NCI-H2196 treated with DMSO at 0.1 percent for 48 hours (cell line): ENCODE results near the gene HNMT.
"Not testable (repeated sequence)": the region's sequence is repeated elsewhere in the genome, so short reads cannot be mapped to it uniquely, and the experiment has no call there.

Source experiments
- DNase-seq: peaks from one replicate; lab custom pipeline; 2025; ENCODE audit not compliant: unreplicated experiment; lab: John Stamatoyannopoulos, UW

The HNMT gene

DNA sequence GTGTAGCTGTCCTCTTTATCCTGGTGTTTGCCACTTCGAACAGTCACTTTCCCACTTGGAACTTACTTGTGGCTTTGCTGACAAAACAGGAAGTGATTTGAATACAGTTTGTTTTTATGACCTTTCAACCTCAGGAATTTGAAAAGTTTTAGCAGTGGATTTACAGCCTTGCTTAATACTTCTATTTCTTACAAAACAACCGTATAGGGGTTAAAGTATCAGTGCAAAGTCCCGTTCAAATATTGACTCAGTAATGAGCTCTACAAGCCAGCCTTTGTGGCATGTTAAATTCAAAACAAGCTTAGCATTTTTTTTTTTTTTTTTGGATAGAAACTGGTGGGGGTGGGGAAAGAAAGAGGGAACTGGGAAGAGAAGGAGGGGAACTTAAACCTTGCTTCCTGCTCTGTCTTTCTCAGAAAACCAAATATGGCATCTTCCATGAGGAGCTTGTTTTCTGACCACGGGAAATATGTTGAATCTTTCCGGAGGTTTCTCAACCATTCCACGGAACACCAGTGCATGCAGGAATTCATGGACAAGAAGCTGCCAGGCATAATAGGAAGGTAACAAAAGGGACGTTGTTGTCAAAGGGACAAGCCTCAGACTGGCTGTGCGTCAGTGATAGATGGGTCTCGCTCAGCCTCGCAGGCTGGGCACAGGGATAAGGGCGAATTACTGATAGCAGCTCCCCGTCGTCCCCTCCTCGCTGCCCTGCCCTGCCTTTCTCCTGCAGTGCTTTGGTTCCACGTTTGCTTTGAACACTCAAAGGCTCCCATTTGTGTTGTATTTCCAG, at the start of gene HNMT:
Gene HNMT, plus strand, starts transcription at position 408 of the 793 bp plus-strand sequence. Its CDS starts 19 bp downstream, at position 427.
- no peak for DNase-seq

DNA sequence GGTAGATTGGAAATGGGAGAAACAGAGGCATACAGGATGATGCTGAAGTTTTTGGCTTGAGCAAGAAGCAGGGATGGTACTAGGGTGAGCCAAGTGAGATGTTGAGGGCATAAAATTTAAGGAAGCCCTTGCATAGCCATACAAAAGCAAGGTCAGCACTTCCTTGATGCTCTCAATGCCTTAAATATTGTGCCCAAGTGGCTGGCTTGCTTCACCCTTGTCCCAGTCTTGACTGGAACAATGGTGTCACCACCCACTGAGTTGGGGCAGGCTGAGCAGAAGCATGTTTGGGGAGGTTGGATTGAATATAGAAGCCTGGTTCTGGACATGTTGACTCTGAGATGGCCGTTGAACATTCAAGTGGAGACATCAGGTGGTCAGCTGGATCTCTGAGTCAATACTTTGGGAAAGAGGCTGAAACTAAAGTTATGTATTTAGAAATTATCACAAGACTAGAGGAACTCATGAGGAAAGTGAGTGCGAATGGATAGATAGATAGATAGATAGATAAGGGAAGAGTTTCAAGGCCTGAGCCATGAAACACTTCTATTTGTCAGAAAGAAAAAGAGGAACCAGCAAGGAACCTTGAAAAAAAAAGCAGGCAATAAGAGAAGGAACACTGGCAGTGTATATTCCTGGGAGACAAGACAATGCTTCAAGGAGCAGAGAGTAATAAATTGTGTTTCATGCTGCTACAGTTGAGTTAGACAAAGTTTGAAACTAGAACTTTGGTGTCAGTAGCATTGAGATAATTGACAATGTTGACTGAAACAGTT, 43.0 kb upstream of the HNMT start:
- DNase-seq, result no peak

DNA sequence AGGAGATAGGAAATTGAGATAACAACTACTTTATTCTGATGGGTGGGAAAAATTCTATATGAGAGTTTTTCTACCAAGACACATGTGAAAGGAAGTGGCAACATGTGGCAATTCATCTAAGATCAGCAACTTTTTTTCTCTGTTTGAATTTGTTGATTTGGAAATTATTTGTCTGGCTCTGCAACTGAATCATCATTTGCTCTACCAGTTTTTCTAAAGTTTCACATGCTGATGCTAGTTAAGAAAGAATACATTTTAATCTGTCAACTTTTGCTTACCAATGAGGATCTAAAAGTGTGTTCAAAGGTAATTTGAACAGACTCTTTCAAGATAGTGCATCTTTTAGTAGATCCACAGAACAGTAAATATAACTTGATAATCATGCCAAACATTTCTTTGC, 42.1 kb upstream of the HNMT start:
- DNase-seq, result not testable (repeated sequence)

DNA sequence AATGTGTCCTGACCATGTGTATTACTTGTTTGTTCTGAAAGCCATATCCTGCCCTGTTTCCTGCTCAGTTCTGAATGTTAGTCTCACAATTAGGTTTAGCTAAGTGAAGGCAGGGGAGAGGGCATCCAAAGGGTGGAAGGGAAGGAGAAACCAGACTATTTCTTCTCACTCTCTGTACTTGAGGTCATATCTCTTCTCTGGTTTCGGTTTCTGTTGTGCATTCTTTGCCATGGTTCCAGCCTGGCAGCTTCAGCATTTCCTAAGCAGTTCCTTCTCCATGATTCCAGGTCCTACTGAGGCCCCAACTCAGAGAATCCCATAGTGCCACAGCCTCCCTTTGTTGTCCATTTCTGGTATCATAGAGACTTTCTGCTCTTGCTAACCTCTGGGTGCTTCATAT, 40.3 kb upstream of the HNMT start:
- no peak for DNase-seq

DNA sequence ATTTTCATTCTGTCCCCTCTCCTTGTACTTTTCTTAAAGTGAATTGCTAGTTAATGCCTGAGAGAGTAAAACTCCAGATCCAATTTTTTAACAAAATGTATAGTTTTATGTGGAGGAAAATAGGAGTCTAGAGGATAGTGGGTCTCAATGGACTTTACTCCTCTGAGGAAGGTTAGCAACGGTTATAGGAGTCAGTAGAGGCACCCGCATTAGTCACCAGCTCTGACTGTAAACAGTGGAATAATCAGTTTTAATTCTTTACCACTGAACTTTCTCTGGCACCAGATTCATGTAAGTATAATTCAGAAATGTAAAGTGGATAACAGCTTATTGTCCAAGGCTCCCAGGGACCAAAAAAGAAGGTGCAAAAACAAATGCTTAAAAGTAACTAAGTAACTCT, 38.7 kb upstream of the HNMT start:
- no peak for DNase-seq

DNA sequence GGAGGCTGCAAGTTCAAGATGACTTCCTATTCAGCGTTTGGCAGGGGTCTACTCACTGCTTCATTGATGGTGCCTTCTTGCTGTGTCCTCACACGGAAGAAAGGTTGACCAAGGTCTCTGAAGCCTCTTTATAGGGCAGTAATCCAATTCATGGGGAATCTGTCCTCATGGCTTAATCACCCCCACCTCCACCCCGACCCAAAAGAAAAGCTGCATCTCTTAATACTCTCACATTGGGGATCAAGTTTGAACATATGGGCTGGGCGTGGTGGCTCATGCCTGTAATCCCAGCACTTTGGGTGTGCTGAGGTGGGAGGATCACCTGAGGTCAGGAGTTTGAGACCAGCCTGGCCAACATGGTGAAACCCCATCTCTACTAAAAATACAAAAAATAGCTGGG, 36.4 kb upstream of the HNMT start:
- DNase-seq, result no peak

DNA sequence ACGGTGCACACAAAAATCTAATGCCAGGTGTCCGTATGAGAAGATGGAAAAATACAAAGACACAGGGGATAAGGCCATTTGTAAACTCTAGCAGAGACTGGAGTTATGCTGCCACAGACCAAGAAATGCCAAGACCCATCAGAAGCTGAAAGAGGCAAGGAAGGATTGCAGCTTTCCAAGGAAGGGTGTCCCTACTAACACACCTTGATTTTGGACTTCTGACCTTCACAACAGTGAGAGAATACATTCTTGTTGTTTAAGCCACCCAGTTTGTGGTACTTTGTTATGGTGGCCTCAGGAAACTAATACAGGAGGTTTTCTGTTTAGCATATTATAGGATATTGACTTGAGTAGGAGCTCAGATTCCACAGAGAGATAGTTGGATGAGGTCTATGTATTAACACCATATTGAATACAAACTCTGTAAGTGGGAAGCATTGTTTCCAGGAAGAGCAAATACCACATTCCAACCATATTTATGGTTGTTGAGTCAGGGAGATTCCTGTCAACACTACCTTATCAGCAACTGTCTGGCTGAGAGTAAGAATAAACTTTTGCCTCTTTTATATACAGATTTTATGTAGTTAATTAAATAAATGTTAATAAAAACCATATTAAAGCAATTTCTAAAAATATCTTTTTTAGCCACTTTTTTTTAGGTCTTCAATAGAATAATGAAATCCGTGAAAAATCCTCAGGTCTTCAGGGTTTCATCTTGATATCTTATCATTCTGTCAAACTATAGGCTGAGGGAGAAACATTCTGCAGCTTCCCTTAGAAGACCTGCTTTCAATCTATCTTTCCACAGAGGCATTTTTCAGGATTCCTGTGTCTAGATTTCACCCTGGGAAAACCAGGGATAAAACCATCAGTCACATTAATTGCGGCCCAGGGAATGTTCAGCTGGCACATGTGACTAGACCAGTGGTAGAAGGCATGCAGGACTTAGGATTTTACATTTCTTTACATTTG, 35.4 kb upstream of the HNMT start:
- DNase-seq, result no peak

DNA sequence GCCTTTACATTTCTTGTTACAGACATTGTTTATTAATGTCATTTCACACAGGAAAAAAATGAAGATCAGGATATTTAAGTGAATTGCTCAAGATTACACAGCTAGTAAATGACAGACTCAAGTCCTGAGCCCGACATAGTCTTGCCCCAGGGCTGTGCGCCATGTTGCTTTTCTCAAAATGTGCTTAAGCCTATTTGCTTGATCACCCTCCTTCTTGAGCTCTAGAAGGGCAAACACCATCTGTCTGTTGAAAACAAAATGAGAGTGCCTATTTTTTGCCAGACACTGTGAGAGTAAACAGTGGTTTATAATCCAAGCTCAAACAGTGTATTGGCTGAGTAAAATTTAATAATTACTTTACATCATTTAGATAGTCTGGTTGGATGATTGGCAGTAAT, 34.8 kb upstream of the HNMT start:
- DNase-seq, result no peak

DNA sequence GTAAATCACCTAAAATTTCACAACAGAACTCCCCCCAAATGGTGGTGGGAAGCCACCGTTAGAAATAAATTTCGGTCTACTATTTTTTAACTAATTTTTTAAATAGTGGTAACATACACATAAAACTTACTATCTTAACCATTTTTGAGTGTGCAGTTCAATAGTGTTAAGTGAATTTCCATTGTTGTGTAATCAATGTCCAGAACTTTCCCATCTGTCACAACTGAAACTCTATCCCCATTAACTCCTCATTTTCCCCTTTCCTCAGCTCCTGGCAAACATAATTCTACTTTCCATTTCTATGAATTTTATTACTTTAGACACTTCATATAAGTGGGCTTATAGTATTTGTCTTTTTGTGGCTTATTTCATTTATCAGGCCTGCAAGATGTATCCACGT, 34.1 kb upstream of the HNMT start:
- DNase-seq, result no peak

DNA sequence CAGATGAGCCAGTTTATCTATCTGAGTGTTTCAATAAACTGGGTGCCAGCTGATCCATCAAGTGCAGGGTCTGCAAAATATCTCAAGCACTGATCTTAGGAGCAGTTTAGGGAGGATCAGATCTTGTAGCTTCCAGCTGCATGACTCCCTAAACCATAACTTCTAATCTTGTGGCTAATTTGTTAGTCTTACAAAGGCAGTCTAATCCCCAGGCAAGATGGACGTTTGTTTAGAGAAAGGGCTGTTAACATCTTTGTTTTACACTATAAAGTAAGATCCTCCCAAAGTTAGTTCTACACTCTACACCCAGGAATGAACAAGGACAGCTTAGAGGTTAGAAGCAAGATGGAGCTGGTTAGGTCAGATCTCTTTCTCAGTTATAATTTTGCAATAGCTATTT, 28.7 kb upstream of the HNMT start:
- no peak for DNase-seq

DNA sequence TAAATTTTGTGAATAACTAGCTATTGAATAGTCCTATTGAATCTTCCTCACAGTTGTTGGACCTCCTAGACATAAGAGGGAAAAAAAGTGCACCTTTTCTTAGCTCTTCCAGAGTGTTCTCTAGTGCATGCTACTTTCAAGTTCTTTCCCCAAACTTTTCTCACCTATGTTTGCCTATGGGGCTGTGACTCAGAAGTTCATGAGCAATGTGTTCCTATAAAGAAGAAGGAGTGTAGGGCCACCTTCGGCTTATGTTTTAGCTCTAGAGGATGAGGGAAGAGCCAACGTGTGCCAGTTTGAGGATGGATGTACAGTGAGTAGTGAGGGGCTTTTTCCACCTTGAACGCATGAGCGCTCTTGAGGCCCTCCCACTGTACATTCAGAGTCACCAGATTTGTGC, 27.0 kb upstream of the HNMT start:
- no peak for DNase-seq

DNA sequence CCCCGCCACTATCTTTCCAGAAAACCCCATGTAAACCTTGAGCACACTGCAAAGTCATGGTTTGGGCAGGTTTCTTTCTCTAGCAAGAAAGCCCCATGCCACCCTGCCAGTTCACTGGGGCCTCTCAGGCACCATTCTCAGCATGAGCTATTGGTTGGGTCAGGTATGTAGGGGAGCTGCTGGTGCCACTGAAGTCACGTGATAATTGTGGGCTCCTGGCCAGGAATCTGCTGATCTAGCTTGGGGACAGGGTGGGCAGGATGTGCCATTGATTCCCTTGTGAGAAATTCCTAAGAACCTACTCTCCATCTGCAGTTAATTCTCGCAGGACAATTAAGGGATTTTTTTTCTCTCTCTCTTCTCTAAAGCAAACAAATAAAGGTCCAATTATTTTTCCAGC, 26.5 kb upstream of the HNMT start:
- no peak for DNase-seq

DNA sequence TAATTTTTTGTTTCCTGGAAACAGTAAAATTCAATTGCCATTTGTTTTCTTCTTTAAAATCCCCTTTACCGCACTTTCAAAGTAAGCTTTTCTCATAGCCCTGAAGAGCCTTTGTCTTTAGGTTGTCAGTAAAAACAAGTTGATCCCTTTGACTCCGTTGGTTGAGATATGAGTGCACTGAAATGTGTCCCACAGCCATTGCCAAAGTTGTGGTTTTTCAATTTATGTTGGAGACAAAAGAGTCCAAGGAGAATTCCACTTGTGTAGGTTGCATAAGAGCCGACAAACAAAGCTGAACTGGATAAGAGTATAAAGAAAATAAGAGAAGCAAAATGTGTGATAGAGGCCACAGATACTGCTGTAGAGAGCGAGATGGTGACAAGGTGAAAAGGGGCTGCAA, 26.1 kb upstream of the HNMT start:
- DNase-seq, result no peak

DNA sequence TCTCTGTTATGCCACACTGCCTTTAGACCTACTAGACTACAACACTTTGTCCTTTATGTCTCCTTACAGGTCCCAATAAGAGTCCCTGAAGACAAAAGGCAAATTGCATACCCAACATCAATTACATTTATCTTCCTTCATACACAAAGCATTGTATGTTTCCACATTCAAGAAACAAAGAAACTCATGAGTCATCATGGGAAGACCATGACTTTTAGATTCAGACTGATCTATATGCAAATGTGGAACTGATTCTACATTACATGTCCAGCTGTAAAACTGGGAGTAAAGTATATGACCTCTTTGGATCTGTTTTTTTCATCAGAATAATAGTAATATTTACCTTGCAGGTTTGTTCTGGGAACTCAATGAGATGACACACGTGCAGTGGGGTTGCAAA, 25.2 kb upstream of the HNMT start:
- DNase-seq, result no peak

DNA sequence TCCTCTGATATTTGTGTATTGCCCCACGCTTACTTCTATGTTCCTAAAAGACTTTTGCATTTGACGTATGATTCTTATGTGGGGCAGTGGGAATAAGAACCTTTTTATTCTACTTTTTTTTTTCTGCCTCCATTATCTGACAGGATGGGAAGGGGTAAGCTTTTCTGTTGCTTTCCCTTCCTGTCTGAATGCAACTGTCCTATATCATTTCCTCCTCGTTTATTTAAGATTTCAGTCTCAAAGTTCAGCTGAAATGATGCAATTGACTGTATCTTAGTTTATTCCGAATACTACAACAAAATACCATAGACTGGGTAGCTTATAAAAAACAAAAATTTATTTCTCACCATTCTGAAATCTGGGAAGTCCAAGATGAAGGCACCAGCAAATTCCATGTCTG, 24.1 kb upstream of the HNMT start:
- no peak for DNase-seq

DNA sequence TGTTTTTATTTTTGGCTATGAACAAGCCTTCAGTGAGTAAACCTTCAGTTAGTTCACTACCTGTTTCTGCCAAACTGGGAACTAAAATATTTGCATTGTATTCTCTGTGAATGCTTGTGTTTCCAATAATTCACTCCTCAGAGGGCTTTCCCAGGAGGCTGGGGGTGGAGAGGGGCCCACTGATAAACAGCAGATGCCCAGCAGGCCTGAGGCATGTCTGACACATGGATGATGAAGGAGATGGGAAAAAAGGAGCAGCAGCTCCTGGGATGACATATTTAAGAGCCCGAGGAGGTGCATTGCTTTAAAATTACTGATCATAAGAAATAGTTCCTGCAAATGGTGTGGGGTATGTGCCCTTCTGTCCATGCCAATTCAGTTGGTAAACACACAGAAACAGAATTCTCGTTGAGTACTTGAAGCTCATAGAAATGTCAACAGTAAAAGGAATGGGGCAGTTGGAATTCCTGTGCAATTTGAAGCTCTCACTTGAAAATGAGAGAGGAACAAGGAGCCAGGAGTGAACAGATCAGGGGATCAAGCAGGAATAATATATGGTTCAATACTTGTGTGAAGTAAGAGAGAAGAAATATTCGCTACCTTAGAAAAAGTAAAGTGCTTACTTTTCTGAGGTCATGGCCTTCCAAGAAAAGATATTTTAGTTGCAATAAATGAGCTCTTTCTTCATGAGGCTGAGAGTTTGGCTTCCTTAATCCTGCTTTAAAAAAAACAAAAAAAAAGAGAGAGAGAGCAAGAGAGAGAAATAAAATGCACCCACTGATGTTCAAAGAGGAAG, 22.0 kb upstream of the HNMT start:
- no peak for DNase-seq

DNA sequence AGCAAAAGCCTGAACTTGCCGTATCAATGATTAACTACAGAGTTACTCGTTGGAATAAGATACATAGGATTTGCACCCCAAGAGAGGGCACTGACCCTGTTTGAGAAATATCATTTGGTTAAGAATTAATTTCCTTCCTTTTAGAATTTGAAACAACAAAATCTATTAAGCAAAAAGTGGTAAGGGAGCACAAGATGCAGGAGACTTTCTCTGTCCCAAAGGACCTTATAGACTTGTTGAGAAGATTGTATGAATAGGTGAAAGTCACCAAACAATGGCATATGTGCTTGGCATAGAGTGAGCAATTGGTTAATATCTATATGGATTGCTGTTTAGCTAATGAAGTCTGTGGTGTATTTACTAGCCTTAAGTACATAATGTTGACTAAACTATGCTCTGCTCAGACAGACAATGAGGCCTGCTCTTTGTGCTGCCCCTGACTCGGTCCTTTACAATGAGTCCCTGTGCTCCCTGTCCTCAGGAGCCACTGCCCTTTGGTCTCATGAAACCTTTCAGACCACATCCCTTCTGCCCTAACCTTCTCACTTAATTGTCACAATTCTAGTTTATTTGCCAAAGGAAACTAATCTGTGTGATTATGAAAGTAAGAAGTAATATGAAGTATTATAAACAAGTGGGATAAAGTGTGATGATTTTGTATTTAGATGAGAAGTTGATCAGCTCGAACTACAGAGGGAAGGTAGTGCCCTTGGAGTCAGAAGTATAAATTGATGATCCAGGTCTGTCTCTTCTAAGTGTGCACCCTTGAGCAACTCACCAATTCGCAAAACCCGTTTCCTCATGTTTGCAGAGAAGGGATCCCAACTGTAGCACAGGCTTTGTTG, 21.2 kb upstream of the HNMT start:
- no peak for DNase-seq

DNA sequence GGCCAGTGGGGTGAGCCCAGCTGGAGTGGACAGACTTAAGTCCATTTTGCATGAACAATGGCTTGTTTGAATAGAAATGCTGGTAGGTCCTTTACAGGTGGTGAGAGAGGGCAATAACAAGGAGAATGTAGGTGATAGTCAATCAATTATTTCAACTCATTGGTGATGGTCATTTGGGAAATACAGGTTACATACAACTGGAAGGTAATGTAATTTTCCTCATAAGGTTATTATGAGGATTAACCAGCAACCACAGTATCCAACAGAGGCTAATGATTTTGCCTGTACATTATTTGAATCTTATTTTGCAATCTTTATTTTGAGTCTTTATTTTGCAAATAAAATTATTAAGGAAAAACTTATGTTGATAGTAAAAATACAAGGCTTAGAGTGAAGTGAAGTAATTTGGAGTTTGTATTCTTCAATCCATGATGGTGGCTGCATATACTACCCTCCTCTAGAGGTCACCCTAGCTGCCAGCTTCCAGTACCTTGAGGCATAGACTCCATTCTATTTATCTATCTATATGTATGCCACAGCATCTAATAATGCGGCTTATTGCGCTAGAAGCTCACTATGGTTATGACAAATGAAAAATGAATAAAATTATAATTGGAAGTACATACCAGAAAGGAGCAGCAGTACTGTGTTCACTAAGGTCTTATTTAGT, 20.5 kb upstream of the HNMT start:
- no peak for DNase-seq

DNA sequence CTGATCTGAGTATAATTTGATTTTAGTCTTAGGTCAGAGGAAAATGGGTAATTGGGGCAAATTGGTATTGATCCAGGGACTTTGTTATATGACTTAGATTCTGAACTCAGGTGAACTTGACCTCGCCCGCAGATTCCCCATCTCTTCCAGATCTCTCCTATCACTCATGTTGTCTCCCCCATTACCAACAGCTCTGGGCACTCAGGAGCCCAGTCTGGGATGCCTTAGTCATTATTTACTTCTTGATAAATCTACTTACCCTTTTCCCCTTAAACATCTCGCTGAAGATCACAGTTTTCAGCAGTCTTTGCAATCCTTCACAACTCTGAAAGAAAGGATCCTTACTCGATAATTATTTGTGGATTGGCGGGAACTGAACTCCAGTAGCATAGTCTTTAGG, 19.6 kb upstream of the HNMT start:
- no peak for DNase-seq
